HG03108 (cell line): ENCODE measurements around the gene ELOVL5.

Experiments
- ATAC-seq: cut with Tn5 transposase; IDR thresholded peaks from one replicate; pipeline ENCODE4 v1.9.1; 2021; ENCODE audit warnings: moderate library complexity; ENCODE audit not compliant: unreplicated experiment

ELOVL5 gene

GRCh38 chr6:53250176-53251032 lies 98.3 kb downstream of the ELOVL5 start:
- ATAC-seq = no peak

DNA sequence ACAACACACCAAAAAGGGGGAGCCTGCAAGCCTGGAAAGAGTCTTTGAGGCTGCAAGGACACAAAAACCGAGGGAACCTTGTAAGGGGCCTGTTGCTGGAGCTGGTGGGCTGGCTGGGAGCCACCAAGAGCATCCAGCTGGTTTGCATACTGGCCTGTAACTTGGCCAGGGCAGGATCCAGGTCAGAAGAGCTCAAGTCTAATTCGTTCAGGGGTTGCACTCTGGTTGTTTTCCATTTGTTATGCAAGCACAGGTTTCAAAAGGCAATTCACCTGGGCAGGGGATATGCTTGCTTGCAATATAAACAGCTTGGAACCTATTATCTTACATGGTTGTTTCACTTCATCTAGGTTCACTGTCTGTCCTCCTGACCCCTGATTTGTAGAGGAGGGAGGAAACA lies 101.8 kb downstream of the ELOVL5 start:
- no peak for ATAC-seq

DNA sequence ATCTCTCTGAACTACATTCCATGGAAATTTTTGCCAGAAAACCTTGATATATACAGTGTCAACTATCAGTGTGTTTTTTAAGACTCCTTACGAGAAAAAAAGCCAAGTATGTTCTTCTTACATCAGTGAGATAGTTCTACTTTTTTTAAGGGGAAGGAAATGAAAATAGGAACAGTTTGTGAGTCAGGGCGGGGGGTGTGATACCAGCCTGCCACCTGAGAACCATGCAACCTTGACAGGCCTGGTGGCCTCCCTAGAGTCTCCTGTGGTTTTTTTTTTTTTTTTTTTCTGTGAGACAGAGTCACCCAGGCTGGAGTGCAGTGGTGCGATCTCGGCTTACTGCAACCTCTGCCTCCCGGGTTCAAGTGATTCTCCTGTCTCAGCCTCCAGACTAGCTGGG lies 103.8 kb downstream of the ELOVL5 start:
- peak; percentile 89 for ATAC-seq

GRCh38 chr6:53244399-53244931 lies 104.3 kb downstream of the ELOVL5 start:
- ATAC-seq = no peak

DNA sequence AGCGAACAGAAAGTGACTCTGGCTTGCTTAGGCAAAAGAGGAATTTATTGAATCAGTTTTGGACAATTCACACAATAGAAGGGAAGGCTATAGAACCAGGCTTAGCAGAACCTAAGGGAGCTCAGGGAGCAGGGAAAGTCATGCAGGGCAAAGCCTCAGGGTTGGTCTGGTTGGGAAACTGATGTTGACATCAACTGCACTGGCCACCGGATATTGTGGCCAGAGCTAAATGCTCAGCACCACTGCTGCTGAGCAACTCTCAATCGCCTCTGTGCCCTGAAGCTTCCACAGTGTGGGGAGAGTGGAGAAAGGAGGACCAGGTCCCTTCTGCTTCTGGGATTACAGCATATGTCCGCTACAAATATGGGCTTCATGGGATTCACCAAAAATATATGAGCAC lies 106.8 kb downstream of the ELOVL5 start:
- no peak for ATAC-seq

GRCh38 chr6:53240761-53241160 lies 108.0 kb downstream of the ELOVL5 start:
- ATAC-seq = no peak

- no peak for ATAC-seq
These were observed 108.6 kb downstream of the ELOVL5 start for GRCh38 chr6:53240139-53240538.

DNA sequence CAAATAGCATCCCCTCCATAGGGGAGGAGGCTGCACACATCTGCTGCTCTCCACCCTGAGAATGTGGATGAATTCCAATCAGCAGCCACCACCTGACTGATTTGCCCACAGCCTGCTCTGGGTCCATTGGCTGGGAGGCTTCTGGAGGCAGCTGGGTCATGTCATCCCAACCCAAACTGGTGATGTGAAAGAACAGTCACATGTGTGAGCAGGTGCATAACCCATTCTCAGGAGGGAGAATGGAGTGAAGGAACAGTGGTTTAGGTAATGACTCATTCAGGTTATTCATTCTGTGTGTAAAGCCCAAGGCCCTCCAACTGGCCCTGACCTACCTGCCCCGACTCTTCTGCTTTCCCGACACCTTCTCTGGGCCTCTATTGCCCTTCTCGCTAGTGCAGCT lies 109.2 kb downstream of the ELOVL5 start:
- peak; percentile 55 for ATAC-seq

GRCh38 chr6:53238311-53238710 lies 110.4 kb downstream of the ELOVL5 start:
- ATAC-seq = no peak

GRCh38 chr6:53236241-53236640 lies 112.5 kb downstream of the ELOVL5 start:
- no peak for ATAC-seq

DNA sequence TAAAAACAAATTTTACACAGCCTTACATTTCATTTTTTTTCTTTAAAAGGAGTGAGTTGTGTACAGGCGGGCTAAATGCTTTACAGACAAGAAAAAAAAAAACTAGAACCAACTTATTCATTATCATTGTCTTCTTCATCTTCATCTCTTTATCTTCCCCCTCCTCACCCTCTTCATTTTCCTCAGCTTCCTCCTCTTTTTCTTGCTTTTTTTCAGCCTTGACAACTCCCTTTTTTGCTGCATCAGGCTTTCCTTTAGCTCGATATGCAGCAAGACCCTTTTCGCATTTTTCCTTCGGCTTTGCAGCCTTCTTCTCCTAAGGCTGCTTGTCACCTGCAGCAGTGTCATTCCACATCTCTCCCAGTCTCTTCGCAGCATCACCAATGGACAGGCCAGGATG lies 113.2 kb downstream of the ELOVL5 start:
- ATAC-seq = no peak

DNA sequence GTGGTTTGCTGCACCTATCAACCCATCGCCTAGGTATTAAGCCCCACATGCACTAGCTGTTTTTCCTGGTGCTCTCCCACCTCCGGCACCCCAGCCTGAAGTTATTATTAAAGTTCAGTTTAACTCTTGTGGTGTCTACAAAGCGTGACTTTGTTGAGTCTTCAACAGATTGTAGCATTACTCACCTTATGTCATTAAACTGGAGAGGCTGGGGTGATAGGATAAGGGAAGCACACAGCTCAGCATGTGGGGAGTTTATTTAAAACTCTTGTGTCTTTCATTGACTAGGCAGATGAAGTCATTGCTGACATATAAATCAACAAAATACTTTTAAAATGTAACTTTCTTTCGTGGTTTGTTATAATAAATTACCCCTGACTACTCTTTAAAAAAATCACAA lies 115.4 kb downstream of the ELOVL5 start:
- no peak for ATAC-seq

GRCh38 chr6:53230775-53231467 lies 117.8 kb downstream of the ELOVL5 start:
- no peak for ATAC-seq

GRCh38 chr6:53227847-53228246 lies 120.9 kb downstream of the ELOVL5 start:
- ATAC-seq = no peak

GRCh38 chr6:53220605-53221004 lies 128.1 kb downstream of the ELOVL5 start:
- no peak for ATAC-seq
